AG04450 (cell line): Measurements from ENCODE around the gene RSRC1. TPM values are rescaled to one million over a fixed set of nuclear protein-coding genes. Genes with fewer than 3 reads are reported as not detected.

Experiments
- CTCF ChIA-PET: fragments of 300-600, 350-600 bp; formaldehyde crosslinking; extraction: SDS; loops from one replicate; lab custom pipeline; 2022; ENCODE audit warnings: antibody characterized with exemption, inconsistent platforms; lab: Charles Lee
- POLR2A ChIA-PET: fragments of 350-600 bp; formaldehyde crosslinking; extraction: SDS; loops from one replicate; lab custom pipeline; 2021; ENCODE audit warnings: antibody characterized with exemption, inconsistent platforms; lab: Yijun Ruan, JAX
- DNase-seq: peaks from one replicate; pipeline ENCODE4 v3.0.0-alpha.2; 2011; ENCODE audit warnings: low read depth, low spot score
- H3K27ac ChIP-seq: one replicate; pipeline ENCODE4 v1.5.1; 2012; ENCODE audit warnings: low read depth, low read length, control low read depth
- H3K27me3 ChIP-seq: one replicate; pipeline ENCODE4 v1.6.0; 2012; ENCODE audit warnings: low read length; ENCODE audit not compliant: control insufficient read depth, insufficient read depth
- H3K4me3 ChIP-seq: 2 replicates; pipeline ENCODE4 v1.5.1; 2011; ENCODE audit warnings: mild to moderate bottlenecking, low read depth, low read length, control low read depth
- H3K9me3 ChIP-seq: 2 replicates; pipeline ENCODE4 v1.5.1; 2012; ENCODE audit warnings: low read length; ENCODE audit not compliant: control insufficient read depth, insufficient read depth
- polyA plus RNA-seq: library from polyadenylated mRNA; depleted of rRNA; stranded (reverse); fragments of >200 nt; gene quantifications from 2 replicates; pipeline ENCODE4 v1.2.3, GENCODE V29; 2011
- TF ChIP-seq, protein P1 (sequence below): IDR thresholded peaks from 2 replicates; pipeline ENCODE4 v1.5.1; 2011; ENCODE audit warnings: low read depth, low read length, control low read depth, inconsistent platforms

RSRC1 gene
- polyA plus RNA-seq, 1 experiment: 6.7 TPM

DNA sequence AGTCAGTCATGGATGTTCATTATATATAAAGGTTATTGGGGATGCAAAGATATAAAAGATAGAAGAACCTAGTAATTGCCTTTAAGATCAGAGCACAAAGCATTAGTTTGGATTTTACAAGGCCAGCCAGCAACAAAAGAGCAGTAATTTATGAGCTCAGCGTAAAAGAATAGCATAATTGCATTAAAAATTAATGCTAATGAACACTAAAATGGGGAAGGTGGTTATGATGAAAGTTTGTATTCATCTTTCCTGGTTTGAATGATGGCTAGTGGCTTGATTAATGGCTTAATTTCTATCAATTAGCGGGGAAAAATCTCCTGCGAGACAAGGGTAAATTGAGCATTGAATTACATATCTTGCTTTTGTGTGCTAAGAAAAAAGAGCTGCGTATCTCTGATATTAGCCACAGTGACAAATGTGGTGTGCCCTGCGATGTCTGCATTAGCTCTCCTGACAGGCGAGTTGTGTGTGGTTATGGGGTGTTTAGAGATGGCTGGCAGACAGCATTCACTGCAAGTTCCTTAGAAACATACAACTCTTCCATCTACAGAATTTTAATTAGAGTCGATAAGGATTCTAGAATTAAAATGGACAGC, 418.3 kb downstream of the RSRC1 start:
- Histone ChIP-seq H3K27me3 (no peaks in the 10 kb centered on the region), H3K4me3 (no peak overlapping the region), H3K9me3 (no peaks in the 10 kb centered on the region), H3K27ac (no peak overlapping the region)
- ChIA-PET POLR2A (no interaction called here), CTCF (interaction anchor here (1.1 to 4.3 kb wide), 6 partner anchors 11 to 996 kb away, joined by 3 to 45 read pairs (median 6); no protein-coding TSS in a partner anchor)
- DNase-seq: no peak
- TF ChIP-seq, protein P1, sequence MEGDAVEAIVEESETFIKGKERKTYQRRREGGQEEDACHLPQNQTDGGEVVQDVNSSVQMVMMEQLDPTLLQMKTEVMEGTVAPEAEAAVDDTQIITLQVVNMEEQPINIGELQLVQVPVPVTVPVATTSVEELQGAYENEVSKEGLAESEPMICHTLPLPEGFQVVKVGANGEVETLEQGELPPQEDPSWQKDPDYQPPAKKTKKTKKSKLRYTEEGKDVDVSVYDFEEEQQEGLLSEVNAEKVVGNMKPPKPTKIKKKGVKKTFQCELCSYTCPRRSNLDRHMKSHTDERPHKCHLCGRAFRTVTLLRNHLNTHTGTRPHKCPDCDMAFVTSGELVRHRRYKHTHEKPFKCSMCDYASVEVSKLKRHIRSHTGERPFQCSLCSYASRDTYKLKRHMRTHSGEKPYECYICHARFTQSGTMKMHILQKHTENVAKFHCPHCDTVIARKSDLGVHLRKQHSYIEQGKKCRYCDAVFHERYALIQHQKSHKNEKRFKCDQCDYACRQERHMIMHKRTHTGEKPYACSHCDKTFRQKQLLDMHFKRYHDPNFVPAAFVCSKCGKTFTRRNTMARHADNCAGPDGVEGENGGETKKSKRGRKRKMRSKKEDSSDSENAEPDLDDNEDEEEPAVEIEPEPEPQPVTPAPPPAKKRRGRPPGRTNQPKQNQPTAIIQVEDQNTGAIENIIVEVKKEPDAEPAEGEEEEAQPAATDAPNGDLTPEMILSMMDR: no peak

DNA sequence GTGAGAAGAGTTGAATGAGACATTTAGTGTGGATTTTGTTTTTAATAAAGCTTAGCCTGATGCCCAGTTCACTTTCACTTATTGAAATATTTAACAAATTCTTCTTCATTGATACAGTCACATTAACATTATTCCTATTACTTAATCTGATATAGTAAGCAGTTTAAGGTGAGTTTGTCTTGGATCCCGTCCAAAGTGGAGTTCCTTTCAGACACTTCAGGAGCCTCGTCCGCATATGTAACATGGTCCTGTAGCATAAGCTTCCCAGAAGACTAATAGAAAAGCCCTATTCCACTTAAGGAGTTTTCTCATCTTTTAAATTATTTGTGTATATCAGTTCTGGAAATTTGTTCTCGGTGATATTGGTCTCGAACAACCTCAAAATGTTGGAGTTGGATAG, 421.4 kb downstream of the RSRC1 start:
- H3K9me3 ChIP-seq: no peaks in the 10 kb centered on the region
- no peak overlapping the region for H3K4me3 ChIP-seq
- TF ChIP-seq, protein P1: no peak
- ChIA-PET CTCF (interaction anchor here (0.6 to 4.3 kb wide), 20 partner anchors 8 to 999 kb away, joined by 3 to 45 read pairs (median 4); no protein-coding TSS in a partner anchor), POLR2A (no interaction called here)
- H3K27ac ChIP-seq: no peak overlapping the region
- H3K27me3 ChIP-seq: no peaks in the 10 kb centered on the region
- no peak for DNase-seq

DNA sequence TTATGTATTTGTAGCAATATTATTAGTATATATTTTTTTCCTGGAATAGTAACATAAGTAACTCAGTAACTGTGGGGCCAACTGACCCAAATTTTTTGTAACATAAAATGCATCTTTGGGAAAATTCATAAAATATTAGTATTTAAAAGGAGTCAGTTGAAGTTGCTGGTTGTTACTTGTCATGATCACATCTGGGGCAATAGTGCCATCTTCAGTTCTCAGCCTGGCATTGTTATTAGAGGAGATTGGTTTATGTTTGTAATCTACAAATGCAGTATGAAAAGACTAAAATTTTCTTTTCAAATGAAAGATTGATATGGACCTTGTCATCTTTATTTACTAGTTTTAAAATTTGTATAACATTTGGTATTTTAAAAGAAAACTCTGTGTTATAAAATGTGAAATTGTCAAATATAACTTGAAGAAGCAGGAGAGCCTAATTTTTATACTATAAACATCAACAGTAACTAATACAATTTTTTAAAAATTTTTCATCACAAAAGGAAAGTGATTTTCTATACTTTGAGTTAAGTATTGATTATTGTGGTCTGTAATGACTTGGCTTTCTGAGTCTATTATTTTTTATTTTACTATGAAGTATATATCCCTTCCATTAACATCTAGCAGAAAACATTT, 422.3 kb downstream of the RSRC1 start:
- H3K4me3 ChIP-seq: no peak overlapping the region
- DNase-seq: peak; percentile 23
- CTCF ChIA-PET: interaction anchor here (0.6 to 4.3 kb wide), 21 partner anchors 7 to 1000 kb away, joined by 3 to 45 read pairs (median 3); partner anchors contain the start of gene MLF1
- no peaks in the 10 kb centered on the region for H3K9me3 ChIP-seq
- TF ChIP-seq, protein P1: peak; percentile 66
- H3K27me3 ChIP-seq: no peaks in the 10 kb centered on the region
- POLR2A ChIA-PET: no interaction called here
- no peak overlapping the region for H3K27ac ChIP-seq

DNA sequence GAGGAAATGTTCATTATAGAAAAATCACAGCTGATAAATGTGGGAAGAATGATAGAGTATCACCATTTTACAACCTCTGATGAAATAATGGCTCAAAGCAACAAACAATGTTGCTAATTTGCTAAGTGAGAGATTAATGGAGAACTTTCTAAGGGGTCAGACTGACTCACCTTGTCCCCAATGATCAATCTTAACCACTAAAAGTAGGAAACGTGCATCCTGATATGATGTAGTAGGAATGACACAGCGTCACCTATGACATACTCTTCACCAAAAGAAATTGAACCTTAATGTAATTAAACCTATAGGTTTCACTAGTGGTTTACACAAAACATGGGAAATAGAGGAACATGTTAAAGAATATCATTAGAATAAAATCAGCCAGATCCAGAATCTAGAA, 426.0 kb downstream of the RSRC1 start:
- Histone ChIP-seq H3K27me3 (no peaks in the 10 kb centered on the region), H3K4me3 (no peak overlapping the region), H3K9me3 (no peaks in the 10 kb centered on the region), H3K27ac (no peak overlapping the region)
- DNase-seq: no peak
- POLR2A ChIA-PET: no interaction called here
- CTCF ChIA-PET: interaction anchor here (1.4 kb wide), 1 partner anchor 929 kb away, joined by 5 read pairs; no protein-coding TSS in a partner anchor
- TF ChIP-seq, protein P1: no peak
